GM12801 (cell line): ENCODE measurements around the gene SGTA.

ENCODE experiments used
- CTCF ChIP-seq: IDR thresholded peaks from one replicate; pipeline ENCODE4 v1.5.1; 2011; ENCODE audit warnings: control low read depth; ENCODE audit not compliant: insufficient read length; ENCODE audit errors: extremely low read depth

SGTA gene

GRCh38 chr19:2761876-2762782, 20.9 kb downstream of the SGTA start:
- TF ChIP-seq CTCF = no peak

- no peak for TF ChIP-seq CTCF
These were observed 21.8 kb downstream of the SGTA start for GRCh38 chr19:2761309-2761677.

- TF ChIP-seq CTCF = no peak
These were observed 23.1 kb downstream of the SGTA start for GRCh38 chr19:2759965-2760364.

- no peak for TF ChIP-seq CTCF
These were observed 23.7 kb downstream of the SGTA start for GRCh38 chr19:2759362-2759761.

GRCh38 chr19:2758601-2759313, 24.3 kb downstream of the SGTA start:
- TF ChIP-seq CTCF = no peak

- no peak for TF ChIP-seq CTCF
These were observed 25.9 kb downstream of the SGTA start for GRCh38 chr19:2756921-2757881.

- no peak for TF ChIP-seq CTCF
These were observed 26.6 kb downstream of the SGTA start for GRCh38 chr19:2756477-2756876.
